H1 (cell line): ENCODE measurements around the gene VAX1. TPM values are rescaled to one million over a fixed set of nuclear protein-coding genes. Genes with fewer than 3 reads are reported as not detected.

Source experiments
- CTCF ChIA-PET: fragments of 300-600 bp; sonication (Branson Sonifier 250); formaldehyde crosslinking; loops from one replicate; lab custom pipeline; 2021; ENCODE audit not compliant: partially characterized antibody; lab: Charles Lee
- POLR2A ChIA-PET: fragments of 300-600 bp; sonication (Branson Sonifier 250); formaldehyde crosslinking; loops from one replicate; lab custom pipeline; 2021; ENCODE audit warnings: inconsistent platforms; ENCODE audit not compliant: partially characterized antibody; lab: Charles Lee
- DNase-seq, 2 experiments: peaks; one replicate each; pipeline versions ENCODE4 v3.0.0 to v3.0.0-alpha.2; 2010 to 2022; ENCODE audit warnings: low spot score in 2 of 2, low read depth in 1 of 2, mixed read lengths in 1 of 2
- FAIRE-seq: peaks from 2 replicates; lab custom pipeline; 2011; peaks lifted over from hg19 to GRCh38; lab: Jason Lieb, UNC
- H2AFZ ChIP-seq: 2 replicates; pipeline ENCODE4 v1.8.1; 2012; ENCODE audit warnings: low read length, inconsistent platforms
- H2AK5ac ChIP-seq: 2 replicates; pipeline ENCODE4 v1.6.1; 2013; ENCODE audit warnings: low read depth, low read length
- H2BK120ac ChIP-seq: replicated peaks from 2 replicates; pipeline ENCODE3; 2013; ENCODE audit warnings: low read depth, low read length, inconsistent platforms
- H2BK12ac ChIP-seq: 2 replicates; pipeline ENCODE4 v1.6.1; 2013; ENCODE audit warnings: low read depth, low read length
- H2BK15ac ChIP-seq: 2 replicates; pipeline ENCODE4 v1.6.1; 2013; ENCODE audit warnings: low read length
- H2BK20ac ChIP-seq: 2 replicates; pipeline ENCODE4 v1.6.1; 2013; ENCODE audit warnings: low read length
- H2BK5ac ChIP-seq: 2 replicates; pipeline ENCODE4 v1.6.1; 2013; ENCODE audit warnings: low read depth, low read length
- H3K14ac ChIP-seq: 2 replicates; pipeline ENCODE4 v1.6.1; 2013; ENCODE audit warnings: inconsistent platforms; ENCODE audit not compliant: insufficient read length
- H3K18ac ChIP-seq: 2 replicates; pipeline ENCODE4 v1.6.1; 2013; ENCODE audit warnings: low read length; ENCODE audit errors: extremely low read depth
- H3K23ac ChIP-seq: 2 replicates; pipeline ENCODE4 v1.6.1; 2013; ENCODE audit warnings: inconsistent platforms; ENCODE audit not compliant: insufficient read length
- H3K23me2 ChIP-seq: 2 replicates; pipeline ENCODE4 v1.6.1; 2013; ENCODE audit warnings: low read depth, low read length
- H3K27ac ChIP-seq: 2 replicates; pipeline ENCODE4 v1.6.1; 2011; ENCODE audit warnings: low read depth, low read length, inconsistent platforms
- H3K27me3 ChIP-seq, 4 experiments: replicated peaks in 1 of 4; 1 replicate in 1 of 4; 2 replicates in 3 of 4; pipeline versions ENCODE4 v1.6.1 to v1.8.1; 2011 to 2013; ENCODE audit warnings: low read length in 3 of 4, mild to moderate bottlenecking in 3 of 4, inconsistent platforms in 2 of 4, mixed read lengths in 2 of 4, moderate library complexity in 1 of 4; ENCODE audit not compliant: control insufficient read depth in 3 of 4, insufficient read depth in 3 of 4; ENCODE audit errors: extremely low read depth in 1 of 4
- H3K36me3 ChIP-seq, 4 experiments: 2 replicates each; pipeline versions ENCODE4 v1.6.1 to v1.8.1; 2011 to 2013; ENCODE audit warnings: mild to moderate bottlenecking in 4 of 4, low read length in 3 of 4, moderate library complexity in 2 of 4, control low read depth in 1 of 4, inconsistent platforms in 1 of 4; ENCODE audit not compliant: insufficient read depth in 4 of 4, control insufficient read depth in 2 of 4
- H3K4ac ChIP-seq: replicated peaks from 2 replicates; pipeline ENCODE3; 2013; ENCODE audit warnings: low read length, low read depth, mixed read lengths, inconsistent platforms; ENCODE audit not compliant: insufficient read length
- H3K4me1 ChIP-seq, 4 experiments: replicated peaks in 1 of 4; 1 replicate in 1 of 4; 2 replicates in 3 of 4; pipeline versions ENCODE4 v1.6.1 to v1.8.1; 2011 to 2013; ENCODE audit warnings: low read length in 3 of 4, inconsistent platforms in 2 of 4, mixed read lengths in 1 of 4; ENCODE audit not compliant: insufficient read depth in 4 of 4, control insufficient read depth in 3 of 4
- H3K4me2 ChIP-seq, 2 experiments: 2 replicates each; pipeline versions ENCODE4 v1.6.1 to v1.8.1; 2011 to 2013; ENCODE audit warnings: low read depth in 2 of 2, low read length in 2 of 2, control low read depth in 1 of 2, inconsistent platforms in 1 of 2, mild to moderate bottlenecking in 1 of 2; ENCODE audit not compliant: insufficient read depth in 1 of 2
- H3K4me3 ChIP-seq, 4 experiments: fragments of 200-600, 300-600 bp in 1 of 4; sonication (generic), shearing (Covaris generic), sonication (Bioruptor Twin) in 1 of 4; 2 replicates each; pipeline versions ENCODE4 v1.5.1 to v1.8.1; 2011 to 2016; ENCODE audit warnings: low read length in 4 of 4, low read depth in 3 of 4, control low read depth in 2 of 4, inconsistent platforms in 2 of 4, mild to moderate bottlenecking in 2 of 4, mixed read lengths in 1 of 4, moderate library complexity in 1 of 4; ENCODE audit not compliant: insufficient read depth in 2 of 4; ENCODE audit errors: extremely low read depth in 1 of 4
- H3K56ac ChIP-seq: replicated peaks from 2 replicates; pipeline ENCODE3; 2013; ENCODE audit warnings: low read depth, mild to moderate bottlenecking, mixed read lengths, low read length, inconsistent platforms; ENCODE audit not compliant: insufficient read length
- H3K79me1 ChIP-seq: 2 replicates; pipeline ENCODE4 v1.6.1; 2013; ENCODE audit warnings: low read depth, low read length, control low read depth
- H3K79me2 ChIP-seq, 2 experiments: 2 replicates each; pipeline versions ENCODE4 v1.6.1 to v1.8.1; 2012 to 2013; ENCODE audit warnings: low read length in 2 of 2, mild to moderate bottlenecking in 2 of 2, inconsistent platforms in 1 of 2; ENCODE audit not compliant: insufficient read depth in 2 of 2, control insufficient read depth in 1 of 2
- H3K9ac ChIP-seq, 4 experiments: replicated peaks in 1 of 4; 1 replicate in 1 of 4; 2 replicates in 3 of 4; pipeline versions ENCODE4 v1.6.1 to v1.8.1; 2011 to 2013; ENCODE audit warnings: low read depth in 3 of 4, low read length in 3 of 4, control low read depth in 2 of 4, mild to moderate bottlenecking in 2 of 4, moderate library complexity in 2 of 4, inconsistent platforms in 1 of 4; ENCODE audit errors: extremely low read depth in 1 of 4
- H3K9me3 ChIP-seq, 2 experiments: 2 replicates each; pipeline versions ENCODE4 v1.6.1 to v1.8.1; 2012 to 2013; ENCODE audit warnings: mild to moderate bottlenecking in 2 of 2, moderate library complexity in 2 of 2, control low read depth in 1 of 2, inconsistent platforms in 1 of 2, low read depth in 1 of 2, low read length in 1 of 2, mixed read lengths in 1 of 2; ENCODE audit not compliant: insufficient read depth in 2 of 2
- H4K20me1 ChIP-seq, 2 experiments: replicated peaks in 1 of 2; 2 replicates each; pipeline versions ENCODE3 to v1.8.1; 2011 to 2013; ENCODE audit warnings: inconsistent platforms in 2 of 2, low read length in 2 of 2, mild to moderate bottlenecking in 1 of 2; ENCODE audit not compliant: insufficient read depth in 2 of 2, control insufficient read depth in 1 of 2
- H4K5ac ChIP-seq: 2 replicates; pipeline ENCODE4 v1.6.1; 2013; ENCODE audit warnings: low read length, low read depth, mixed read lengths, inconsistent platforms; ENCODE audit not compliant: insufficient read length
- H4K8ac ChIP-seq: 2 replicates; pipeline ENCODE4 v1.8.0; 2013; ENCODE audit warnings: mild to moderate bottlenecking, moderate library complexity, low read length, inconsistent platforms; ENCODE audit not compliant: insufficient read depth; ENCODE audit errors: extremely low read depth
- H4K91ac ChIP-seq: replicated peaks from 2 replicates; pipeline ENCODE3; 2013; ENCODE audit warnings: low read length, mixed read lengths, inconsistent platforms; ENCODE audit not compliant: insufficient read length
- TAF7 ChIP-seq: optimal IDR thresholded peaks from 2 replicates; pipeline ENCODE3; 2011; ENCODE audit warnings: low read depth, mild to moderate bottlenecking, inconsistent platforms, low read length, moderate library complexity, borderline replicate concordance
- WGBS, 2 experiments: shearing (Covaris generic) in 1 of 2; methylation state at CpG; one replicate each; pipeline versions ENCODE4 v1.1.6 to v1.1.7; 2013 to 2015; ENCODE audit warnings: low lambda C conversion rate in 2 of 2, mixed read lengths in 2 of 2, inconsistent platforms in 1 of 2, low coverage in 1 of 2, missing lambda C conversion rate in 1 of 2; ENCODE audit not compliant: insufficient replicate concordance in 2 of 2, insufficient coverage in 1 of 2, insufficient read length in 1 of 2; ENCODE audit errors: extremely low coverage in 1 of 2, missing lambda C conversion rate in 1 of 2; 5-methylcytosine and 5-hydroxymethylcytosine counted together
- polyA plus RNA-seq, 7 experiments: library from polyadenylated mRNA; depleted of rRNA in 3 of 7; stranded (reverse) in 5 of 7; unstranded in 2 of 7; fragments of >200 nt in 5 of 7; fragments of 200-250 nt in 2 of 7; gene quantifications; 1 replicate in 5 of 7; 2 replicates in 1 of 7; 4 replicates in 1 of 7; pipeline versions ENCODE4 v1.2.1 to v1.2.3, GENCODE V29; 2011 to 2013; ENCODE audit warnings: missing spikeins in 2 of 7, mixed read lengths in 2 of 7
- total RNA-seq: library from RNA; stranded (reverse); fragmentation: NEBNext Ultra II Directional; extraction: Animal tissue kit (Norgen Biotek cat#: 25700); gene quantifications from 2 replicates; pipeline ENCODE4 v1.2.1, GENCODE V29; 2021

Gene VAX1
- total and polyA plus RNA-seq, 2 of the 8 experiments (the other 6 are each of a cell fraction or from before 2014, with no cell fraction given), result not detected

GRCh38 chr10:117090834-117091233 lies 47.2 kb downstream of the VAX1 start:
- FAIRE-seq (no peak), DNase-seq (no peak)
- H2BK15ac ChIP-seq, result no peak overlapping the region
- no peak for TF ChIP-seq TAF7
- no peak overlapping the region for H3K14ac ChIP-seq
- no peak overlapping the region for H2BK120ac ChIP-seq
- H3K4ac ChIP-seq, result no peak overlapping the region
- no peaks in the 10 kb centered on the region for H3K79me1 ChIP-seq
- no peak overlapping the region for H3K4me3 ChIP-seq
- no peaks in the 10 kb centered on the region for H4K20me1 ChIP-seq
- H4K8ac ChIP-seq, result no peak overlapping the region
- no peak overlapping the region for H2AFZ ChIP-seq
- POLR2A ChIA-PET, result no interaction called here
- H3K27ac ChIP-seq, result no peak overlapping the region
- peaks cover 0 to 7% (median 4%) of the 10 kb centered on the region in 4 experiments; a peak in 3 of 7 replicates for H3K4me1 ChIP-seq
- no peak overlapping the region for H3K9ac ChIP-seq
- H2BK5ac ChIP-seq, result no peak overlapping the region
- H2BK20ac ChIP-seq, result no peak overlapping the region
- H3K27me3 ChIP-seq, result peaks cover 0 to 1% (median 0%) of the 10 kb centered on the region in 4 experiments; a peak in 1 of 7 replicates
- H3K36me3 ChIP-seq, result no peaks in the 10 kb centered on the region
- CTCF ChIA-PET, result interaction anchor here (0.8 to 4.1 kb wide), 3 partner anchors 15 to 76 kb away, joined by 3 to 16 read pairs (median 5); no protein-coding TSS in a partner anchor
- H3K9me3 ChIP-seq, result no peaks in the 10 kb centered on the region
- H3K4me2 ChIP-seq, result no peak overlapping the region
- no peak overlapping the region for H3K23ac ChIP-seq
- no peak overlapping the region for H4K91ac ChIP-seq
- H4K5ac ChIP-seq, result no peak overlapping the region
- H2AK5ac ChIP-seq, result no peak overlapping the region
- H3K18ac ChIP-seq, result no peak overlapping the region
- H2BK12ac ChIP-seq, result no peak overlapping the region
- H3K56ac ChIP-seq, result no peak overlapping the region
- no peaks in the 10 kb centered on the region for H3K79me2 ChIP-seq
- H3K23me2 ChIP-seq, result no peaks in the 10 kb centered on the region
- 92% methylated on average over 4 of the region's 4 CpGs; no CpG with 5 or more reads in 1 of the 2 experiments for WGBS, 2 experiments
